ENCODE measurements around the gene ZDHHC4.

Gene ZDHHC4

DNA sequence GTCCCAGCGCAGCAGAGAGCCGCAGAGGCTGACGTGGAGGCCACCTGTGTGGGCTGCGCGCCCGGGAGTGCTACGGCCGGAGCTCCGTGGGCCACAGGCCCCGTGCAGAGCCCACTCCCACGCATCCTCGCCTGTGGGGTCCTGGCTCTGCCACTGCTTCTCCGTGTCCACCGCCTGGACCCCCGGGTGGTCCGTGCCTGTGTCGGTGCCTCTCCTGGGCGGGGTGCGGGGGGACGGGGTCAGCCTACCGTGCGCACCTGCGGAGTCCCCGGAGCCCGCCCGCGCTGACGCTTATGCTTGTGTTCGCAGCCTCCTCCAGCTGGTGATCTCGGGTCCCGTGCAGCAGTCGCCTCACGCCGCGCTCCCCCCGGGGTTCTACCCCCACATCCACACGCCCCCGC, 30.4 kb downstream of the ZDHHC4 start:
- DNase-seq (ENCODE audit: low spot score): no peak
- TF ChIP-seq, protein P1, sequence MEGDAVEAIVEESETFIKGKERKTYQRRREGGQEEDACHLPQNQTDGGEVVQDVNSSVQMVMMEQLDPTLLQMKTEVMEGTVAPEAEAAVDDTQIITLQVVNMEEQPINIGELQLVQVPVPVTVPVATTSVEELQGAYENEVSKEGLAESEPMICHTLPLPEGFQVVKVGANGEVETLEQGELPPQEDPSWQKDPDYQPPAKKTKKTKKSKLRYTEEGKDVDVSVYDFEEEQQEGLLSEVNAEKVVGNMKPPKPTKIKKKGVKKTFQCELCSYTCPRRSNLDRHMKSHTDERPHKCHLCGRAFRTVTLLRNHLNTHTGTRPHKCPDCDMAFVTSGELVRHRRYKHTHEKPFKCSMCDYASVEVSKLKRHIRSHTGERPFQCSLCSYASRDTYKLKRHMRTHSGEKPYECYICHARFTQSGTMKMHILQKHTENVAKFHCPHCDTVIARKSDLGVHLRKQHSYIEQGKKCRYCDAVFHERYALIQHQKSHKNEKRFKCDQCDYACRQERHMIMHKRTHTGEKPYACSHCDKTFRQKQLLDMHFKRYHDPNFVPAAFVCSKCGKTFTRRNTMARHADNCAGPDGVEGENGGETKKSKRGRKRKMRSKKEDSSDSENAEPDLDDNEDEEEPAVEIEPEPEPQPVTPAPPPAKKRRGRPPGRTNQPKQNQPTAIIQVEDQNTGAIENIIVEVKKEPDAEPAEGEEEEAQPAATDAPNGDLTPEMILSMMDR (IDR thresholded peaks at IDR 0.05; ENCODE audit: borderline replicate concordance, control extremely low read depth, extremely low read depth, insufficient read depth, missing control alignments): no peak
- in situ Hi-C loops (cut with MboI; ENCODE audit: low sequenced_read_pairs, unreplicated experiment): no loop called here

DNA sequence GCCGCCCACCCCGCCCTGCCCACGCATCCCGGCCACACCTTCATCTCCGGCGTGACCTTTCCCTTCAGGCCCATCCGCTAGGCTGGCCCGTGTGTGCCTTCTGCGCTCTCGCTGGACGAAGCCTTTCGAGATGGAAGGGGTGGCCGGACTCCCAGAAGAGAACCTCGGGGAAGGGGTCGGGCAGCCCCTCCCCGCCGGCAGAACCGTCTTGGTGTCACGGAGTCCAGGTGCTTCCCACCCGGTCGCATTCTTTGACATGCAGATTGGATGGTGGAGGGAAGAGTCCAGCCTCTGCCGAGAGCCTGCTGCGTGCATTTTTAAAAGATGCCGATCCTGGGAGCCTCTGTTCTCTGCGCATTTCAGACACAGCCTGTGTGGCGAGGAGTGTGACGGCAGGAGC, 30.8 kb downstream of the ZDHHC4 start:
- TF ChIP-seq, protein P1 (IDR thresholded peaks at IDR 0.05; ENCODE audit: borderline replicate concordance, control extremely low read depth, extremely low read depth, insufficient read depth, missing control alignments): no peak
- in situ Hi-C loops (cut with MboI; ENCODE audit: low sequenced_read_pairs, unreplicated experiment): no loop called here
- no peak for DNase-seq (ENCODE audit: low spot score)

DNA sequence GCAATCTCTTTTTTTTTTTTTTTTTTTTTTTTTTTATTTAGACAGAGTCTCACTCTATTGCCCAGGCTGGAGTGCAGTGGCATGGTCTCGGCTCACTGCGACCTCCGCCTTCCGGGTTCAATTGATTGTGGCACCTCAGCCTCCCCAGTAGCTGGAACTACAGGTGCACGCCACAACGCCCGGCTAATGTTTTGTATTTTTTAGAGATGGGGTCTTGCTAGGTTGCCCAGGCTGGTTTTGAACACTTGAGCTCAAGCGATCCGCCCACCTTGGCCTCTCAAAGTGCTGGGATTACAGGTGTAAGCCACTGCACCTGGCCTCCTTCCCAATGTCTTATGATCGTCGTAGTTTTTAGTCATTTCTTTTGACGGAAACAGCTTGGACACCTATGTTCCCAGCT, 31.5 kb downstream of the ZDHHC4 start:
- in situ Hi-C loops (cut with MboI; ENCODE audit: low sequenced_read_pairs, unreplicated experiment): no loop called here
- no peak for DNase-seq (ENCODE audit: low spot score)
- TF ChIP-seq, protein P1 (IDR thresholded peaks at IDR 0.05; ENCODE audit: borderline replicate concordance, control extremely low read depth, extremely low read depth, insufficient read depth, missing control alignments): no peak

- TF ChIP-seq, protein P1 (IDR thresholded peaks at IDR 0.05; ENCODE audit: borderline replicate concordance, control extremely low read depth, extremely low read depth, insufficient read depth, missing control alignments): no peak
- in situ Hi-C loops (cut with MboI; ENCODE audit: low sequenced_read_pairs, unreplicated experiment): no loop called here
These were observed 35.6 kb downstream of the ZDHHC4 start for GRCh38 chr7:6612819-6613218.

DNA sequence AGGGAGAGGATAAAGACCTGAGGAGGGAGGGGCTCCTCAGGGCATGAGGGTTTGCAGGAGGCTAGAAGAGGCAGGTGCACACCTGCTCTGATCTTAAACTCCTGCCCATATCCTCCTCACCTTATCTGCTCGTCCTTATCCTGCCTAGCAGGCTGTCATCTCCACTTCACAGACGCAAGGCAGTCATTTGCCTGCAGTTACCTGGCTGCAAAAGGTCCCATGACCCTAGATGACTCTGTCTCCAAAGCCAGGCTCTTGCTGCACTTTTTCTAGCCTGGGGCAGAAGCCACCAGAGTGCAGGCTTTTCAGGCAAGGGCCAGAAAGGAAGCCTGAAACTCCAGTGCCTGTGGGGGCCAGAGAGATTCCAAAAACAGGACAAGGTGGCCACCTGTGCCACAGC, 36.5 kb downstream of the ZDHHC4 start:
- TF ChIP-seq, protein P1 (IDR thresholded peaks at IDR 0.05; ENCODE audit: borderline replicate concordance, control extremely low read depth, extremely low read depth, insufficient read depth, missing control alignments): no peak
- DNase-seq (ENCODE audit: low spot score): no peak
- in situ Hi-C loops (cut with MboI; ENCODE audit: low sequenced_read_pairs, unreplicated experiment): no loop called here

More at GRCh38 chr7:6612819-6613218, 35.6 kb downstream of the ZDHHC4 start:
- no peak for DNase-seq (ENCODE audit: low spot score)

GRCh38 chr7:6614953-6615722, 37.9 kb downstream of the ZDHHC4 start, which contains the start of gene ZNF853:
Gene ZNF853, plus strand, starts transcription at chr7:6615610. Its CDS starts 565 bp downstream, at chr7:6616175.
- in situ Hi-C loops (cut with MboI; ENCODE audit: low sequenced_read_pairs, unreplicated experiment): no loop called here
- DNase-seq (ENCODE audit: low spot score): no peak

More at GRCh38 chr7:6614953-6615722, 37.9 kb downstream of the ZDHHC4 start, which contains the start of gene ZNF853:
- TF ChIP-seq, protein P1 (IDR thresholded peaks at IDR 0.05; ENCODE audit: borderline replicate concordance, control extremely low read depth, extremely low read depth, insufficient read depth, missing control alignments): no peak

All from GM13976 (cell line).